Measurements from ENCODE around the gene BCL7C.

- no peak for TF ChIP-seq POLR2AphosphoS5 (IDR thresholded peaks at IDR 0.05; ENCODE audit: borderline replicate concordance, low read depth, low read length)
- TF ChIP-seq EZH2 (IDR thresholded peaks at IDR 0.05), result no peak
Observed at GRCh38 chr16:30924913-30925631, 31.2 kb upstream of the BCL7C start.
